Testis (tissue), 2 donors: ENCODE results near the gene RHOF.

Source experiments
- POLR2A ChIP-seq: fragments of 450-650 bp; IDR thresholded peaks from one replicate; pipeline ENCODE4 v1.6.1; 2017; ENCODE audit warnings: antibody characterized with exemption, mild to moderate bottlenecking, moderate library complexity
- TF ChIP-seq, protein P1 (sequence below), 3 experiments: fragments of 450-650 bp in 2 of 3; fragments of 200-600 bp in 1 of 3; sonication (generic) in 1 of 3; IDR thresholded peaks; one replicate each; pipeline ENCODE4 v1.5.1; 2016 to 2019; ENCODE audit warnings: antibody characterized with exemption in 3 of 3, mild to moderate bottlenecking in 2 of 3, moderate library complexity in 1 of 3

DNA sequence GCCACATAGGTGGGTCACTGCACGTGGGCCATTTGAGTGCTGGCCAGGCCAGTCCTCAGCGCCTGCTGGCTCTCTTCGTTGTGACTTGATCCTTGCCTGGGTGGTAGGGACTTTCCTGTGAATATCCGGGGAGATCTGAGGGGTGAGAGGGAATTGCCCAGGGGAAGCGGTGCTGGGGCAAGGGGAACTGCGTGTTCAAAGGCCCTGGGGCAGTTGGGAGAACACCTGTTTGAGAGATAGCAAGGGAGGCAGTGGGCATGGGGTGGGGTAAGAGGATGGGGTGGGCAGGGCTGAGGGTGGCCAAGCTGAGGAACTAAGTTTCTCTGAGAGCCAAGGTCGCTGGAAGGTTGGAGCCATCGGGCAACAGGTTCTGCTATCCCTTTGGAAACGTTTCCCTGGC, 35.3 kb upstream of the RHOF start:
- TF ChIP-seq, protein P1, sequence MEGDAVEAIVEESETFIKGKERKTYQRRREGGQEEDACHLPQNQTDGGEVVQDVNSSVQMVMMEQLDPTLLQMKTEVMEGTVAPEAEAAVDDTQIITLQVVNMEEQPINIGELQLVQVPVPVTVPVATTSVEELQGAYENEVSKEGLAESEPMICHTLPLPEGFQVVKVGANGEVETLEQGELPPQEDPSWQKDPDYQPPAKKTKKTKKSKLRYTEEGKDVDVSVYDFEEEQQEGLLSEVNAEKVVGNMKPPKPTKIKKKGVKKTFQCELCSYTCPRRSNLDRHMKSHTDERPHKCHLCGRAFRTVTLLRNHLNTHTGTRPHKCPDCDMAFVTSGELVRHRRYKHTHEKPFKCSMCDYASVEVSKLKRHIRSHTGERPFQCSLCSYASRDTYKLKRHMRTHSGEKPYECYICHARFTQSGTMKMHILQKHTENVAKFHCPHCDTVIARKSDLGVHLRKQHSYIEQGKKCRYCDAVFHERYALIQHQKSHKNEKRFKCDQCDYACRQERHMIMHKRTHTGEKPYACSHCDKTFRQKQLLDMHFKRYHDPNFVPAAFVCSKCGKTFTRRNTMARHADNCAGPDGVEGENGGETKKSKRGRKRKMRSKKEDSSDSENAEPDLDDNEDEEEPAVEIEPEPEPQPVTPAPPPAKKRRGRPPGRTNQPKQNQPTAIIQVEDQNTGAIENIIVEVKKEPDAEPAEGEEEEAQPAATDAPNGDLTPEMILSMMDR (IDR thresholded peaks at IDR 0.05), result no peak
- no peak for TF ChIP-seq POLR2A
